ENCODE results near the gene DUS2. TPM values are rescaled to one million over a fixed set of nuclear protein-coding genes. Genes with fewer than 3 reads are reported as not detected.

The DUS2 gene
- polyA plus RNA-seq (2011; rRNA removed) (13.7 and 14.1 TPM in 2 replicates), polyA minus RNA-seq (2011; rRNA and poly(A)+ RNA removed) (21.4 and 25.0 TPM in 2 replicates)

DNA sequence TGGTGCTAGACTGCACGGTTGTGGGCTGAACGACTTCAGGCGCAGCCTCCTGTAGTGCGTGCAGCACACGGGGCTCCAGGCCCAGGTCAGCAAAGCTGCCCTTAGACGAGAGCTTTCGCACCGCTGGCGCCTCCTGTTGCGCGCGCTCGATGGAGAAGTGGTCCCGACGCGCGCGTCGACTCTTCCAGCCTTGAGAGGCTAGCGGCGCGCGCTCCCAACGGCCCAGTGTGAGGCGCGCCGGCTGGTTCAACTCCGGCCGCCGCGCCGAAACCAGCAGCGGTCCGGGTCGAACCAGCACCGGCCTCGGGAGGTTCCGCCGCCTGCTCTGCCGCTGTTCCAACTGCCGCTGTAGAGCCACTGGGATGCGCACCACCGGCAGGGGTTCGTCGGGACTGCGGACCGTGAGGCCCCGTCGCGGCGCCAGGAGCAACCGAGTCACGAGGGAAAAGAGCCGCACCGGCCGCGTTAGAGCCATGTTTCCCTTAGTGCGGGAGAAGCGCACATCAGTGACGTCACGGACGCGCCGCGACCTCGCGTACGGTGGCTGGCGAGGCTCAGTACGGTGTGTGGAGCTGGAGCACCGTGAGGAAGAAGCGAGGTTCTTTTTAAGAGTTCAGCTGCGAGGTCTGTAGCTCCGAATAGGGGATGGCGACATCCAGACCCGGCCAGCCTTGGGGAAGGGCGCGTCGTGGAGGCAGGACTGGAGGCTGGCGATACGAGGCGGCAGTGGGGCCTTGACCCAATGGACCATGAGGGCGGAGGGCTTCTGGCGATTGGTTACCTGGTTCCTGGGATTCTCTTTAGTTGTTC lies at the start of gene DUS2, which contains the start of gene DDX28:
TSS of gene DUS2 (plus strand) at position 557 of the 810 bp plus-strand sequence. CDS start 14,740 bp downstream, outside the sequence.
TSS of gene DDX28 (minus strand) at position 505 of the 810 bp plus-strand sequence. CDS start at position 475, 30 bp downstream.
- peak; percentile 79 for DNase-seq (ENCODE audit: low read depth, low spot score)
- POLR2A ChIA-PET = interaction anchor here (0.6 to 1.8 kb wide), 9 partner anchors 9 to 63 kb away, joined by 3 to 9 read pairs (median 4); partner anchors contain the start of genes DPEP3 and NFATC3
- CTCF ChIA-PET = interaction anchor here (0.6 to 1.4 kb wide), 3 partner anchors 18 to 466 kb away, joined by 3 to 11 read pairs (median 3); no protein-coding TSS in a partner anchor
- peak within 1 kb of the TSS; percentile 98 for H3K4me3 ChIP-seq (ENCODE audit: low read depth, low read length)
- H3K27ac ChIP-seq (ENCODE audit: low read depth, low read length) = peak within 1 kb of the TSS; percentile 65
- no peaks in the 10 kb centered on the region; the same call in 1 of the 2 replicates for H3K9me3 ChIP-seq (ENCODE audit: control insufficient read depth, insufficient read depth, low read length)
- no peaks in the 10 kb centered on the region for H3K27me3 ChIP-seq (ENCODE audit: control insufficient read depth, insufficient read depth, low read length)
- TF ChIP-seq, protein P1, sequence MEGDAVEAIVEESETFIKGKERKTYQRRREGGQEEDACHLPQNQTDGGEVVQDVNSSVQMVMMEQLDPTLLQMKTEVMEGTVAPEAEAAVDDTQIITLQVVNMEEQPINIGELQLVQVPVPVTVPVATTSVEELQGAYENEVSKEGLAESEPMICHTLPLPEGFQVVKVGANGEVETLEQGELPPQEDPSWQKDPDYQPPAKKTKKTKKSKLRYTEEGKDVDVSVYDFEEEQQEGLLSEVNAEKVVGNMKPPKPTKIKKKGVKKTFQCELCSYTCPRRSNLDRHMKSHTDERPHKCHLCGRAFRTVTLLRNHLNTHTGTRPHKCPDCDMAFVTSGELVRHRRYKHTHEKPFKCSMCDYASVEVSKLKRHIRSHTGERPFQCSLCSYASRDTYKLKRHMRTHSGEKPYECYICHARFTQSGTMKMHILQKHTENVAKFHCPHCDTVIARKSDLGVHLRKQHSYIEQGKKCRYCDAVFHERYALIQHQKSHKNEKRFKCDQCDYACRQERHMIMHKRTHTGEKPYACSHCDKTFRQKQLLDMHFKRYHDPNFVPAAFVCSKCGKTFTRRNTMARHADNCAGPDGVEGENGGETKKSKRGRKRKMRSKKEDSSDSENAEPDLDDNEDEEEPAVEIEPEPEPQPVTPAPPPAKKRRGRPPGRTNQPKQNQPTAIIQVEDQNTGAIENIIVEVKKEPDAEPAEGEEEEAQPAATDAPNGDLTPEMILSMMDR (IDR thresholded peaks at IDR 0.05; ENCODE audit: low read depth, low read length) = no peak

DNA sequence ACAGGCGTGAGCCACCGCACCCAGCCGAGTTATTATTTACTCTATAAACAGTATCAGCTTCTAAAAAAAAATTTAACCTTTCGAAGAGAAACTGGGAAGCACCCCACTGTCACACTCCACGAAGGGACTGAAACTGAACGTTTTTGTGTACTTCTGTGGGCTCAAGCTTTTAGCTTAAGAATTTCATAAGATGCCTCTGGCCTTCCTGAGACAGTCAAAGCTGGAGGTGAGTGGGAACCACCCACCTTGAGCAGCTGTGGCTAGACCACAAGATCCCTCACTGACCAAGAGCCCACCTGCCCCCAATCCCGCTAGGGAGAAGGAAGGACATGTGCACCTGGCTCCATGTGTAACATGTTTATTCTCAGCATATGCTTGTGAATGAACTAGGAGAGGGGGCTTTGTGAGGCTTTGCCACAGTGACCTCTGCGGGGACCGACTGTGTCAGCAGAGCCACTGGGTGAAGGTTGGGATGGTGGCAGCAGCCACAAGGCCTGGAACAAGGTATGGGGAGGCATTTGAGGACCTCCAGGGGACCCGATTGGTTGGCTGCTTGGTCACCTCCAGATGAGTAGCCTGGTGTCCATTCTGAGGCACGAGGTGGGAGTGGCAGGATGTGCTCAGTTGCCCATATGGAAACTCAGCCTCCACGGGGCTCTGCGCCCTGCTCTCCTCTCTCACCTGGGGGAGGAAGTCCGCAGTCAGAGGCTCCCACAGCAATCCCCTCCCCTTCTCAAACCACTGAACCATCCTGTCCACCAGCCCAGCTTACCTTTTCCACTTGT lies 47.6 kb upstream of the DUS2 start:
- ChIA-PET CTCF (no interaction called here), POLR2A (no interaction called here)
- Histone ChIP-seq H3K4me3 (ENCODE audit: low read depth, low read length) (no peak overlapping the region), H3K9me3 (ENCODE audit: control insufficient read depth, insufficient read depth, low read length) (no peaks in the 10 kb centered on the region; the same call in 1 of the 2 replicates), H3K27ac (ENCODE audit: low read depth, low read length) (no peak overlapping the region), H3K27me3 (ENCODE audit: control insufficient read depth, insufficient read depth, low read length) (peaks cover 20% of the 10 kb centered on the region)
- TF ChIP-seq, protein P1 (IDR thresholded peaks at IDR 0.05; ENCODE audit: low read depth, low read length) = no peak
- DNase-seq (ENCODE audit: low read depth, low spot score) = no peak

DNA sequence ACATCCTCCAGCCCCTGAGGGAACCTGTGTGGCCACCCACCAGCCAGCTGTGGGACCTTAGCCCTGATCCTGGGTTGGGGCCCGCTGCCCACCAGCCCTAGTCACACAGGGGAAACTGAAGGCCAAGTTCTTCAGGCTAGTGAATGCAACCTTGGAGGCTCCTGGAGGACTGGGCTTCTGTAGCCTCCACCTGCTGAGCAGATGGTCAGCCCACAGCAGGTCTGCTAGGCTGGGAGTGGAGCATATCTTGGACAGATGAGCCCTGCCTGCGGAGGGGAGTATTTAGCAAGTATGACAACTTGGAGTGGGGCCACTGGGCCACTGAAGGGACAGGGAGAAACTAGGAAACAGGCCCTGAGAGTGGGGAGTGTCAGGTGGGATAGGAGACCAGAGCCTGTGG lies 46.9 kb upstream of the DUS2 start:
- H3K27ac ChIP-seq (ENCODE audit: low read depth, low read length) = no peak overlapping the region
- no peak for DNase-seq (ENCODE audit: low read depth, low spot score)
- TF ChIP-seq, protein P1 (IDR thresholded peaks at IDR 0.05; ENCODE audit: low read depth, low read length) = no peak
- no peaks in the 10 kb centered on the region; the same call in 1 of the 2 replicates for H3K9me3 ChIP-seq (ENCODE audit: control insufficient read depth, insufficient read depth, low read length)
- POLR2A ChIA-PET = no interaction called here
- peaks cover 20% of the 10 kb centered on the region for H3K27me3 ChIP-seq (ENCODE audit: control insufficient read depth, insufficient read depth, low read length)
- no peak overlapping the region for H3K4me3 ChIP-seq (ENCODE audit: low read depth, low read length)
- CTCF ChIA-PET = no interaction called here

DNA sequence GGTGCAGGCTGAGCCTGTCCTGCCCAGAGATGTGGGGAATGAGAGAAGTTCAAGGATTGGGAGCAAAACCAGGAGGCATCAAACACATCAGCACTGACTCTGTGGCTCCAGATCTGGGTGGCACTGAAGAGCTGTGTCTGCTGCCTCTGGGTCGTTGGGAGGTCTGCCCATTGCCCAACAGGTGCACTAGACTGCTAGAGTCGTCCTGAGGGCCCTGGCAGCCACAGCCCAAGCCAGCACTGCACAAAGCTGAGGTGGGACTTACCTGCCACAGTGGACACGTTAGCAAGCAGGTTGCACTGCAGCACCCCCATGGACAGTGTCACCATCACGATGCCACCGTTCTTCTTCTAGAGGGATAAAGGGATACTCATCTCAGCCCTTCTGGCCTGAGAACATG lies 46.1 kb upstream of the DUS2 start:
- POLR2A ChIA-PET = no interaction called here

More for the DNA sequence above, 46.1 kb upstream of the DUS2 start:
- Histone ChIP-seq H3K27me3 (ENCODE audit: control insufficient read depth, insufficient read depth, low read length) (peaks cover 20% of the 10 kb centered on the region), H3K27ac (ENCODE audit: low read depth, low read length) (no peak overlapping the region), H3K9me3 (ENCODE audit: control insufficient read depth, insufficient read depth, low read length) (no peaks in the 10 kb centered on the region; the same call in 1 of the 2 replicates), H3K4me3 (ENCODE audit: low read depth, low read length) (no peak overlapping the region)
- DNase-seq (ENCODE audit: low read depth, low spot score) = no peak
- TF ChIP-seq, protein P1 (IDR thresholded peaks at IDR 0.05; ENCODE audit: low read depth, low read length) = no peak
- CTCF ChIA-PET = no interaction called here

All from AG04450 (cell line).